Esophagus muscularis mucosa (tissue), 4 donors: ENCODE data around the gene NUMA1.

ENCODE experiments used
- EP300 ChIP-seq: sonication (generic); formaldehyde crosslinking; IDR thresholded peaks from one replicate; pipeline ENCODE4 v1.6.1; 2017; ENCODE audit warnings: antibody characterized with exemption
- POLR2A ChIP-seq: fragments of 450-650 bp; IDR thresholded peaks from one replicate; pipeline ENCODE4 v1.6.1; 2017; ENCODE audit warnings: antibody characterized with exemption, moderate library complexity, mild to moderate bottlenecking, low read depth
- POLR2AphosphoS5 ChIP-seq, 2 donors: sonication (generic); formaldehyde crosslinking; IDR thresholded peaks; one replicate each; pipeline ENCODE4 v1.6.1; 2017; ENCODE audit warnings: antibody characterized with exemption in 2 of 2
- TF ChIP-seq, protein P1 (sequence below), 3 experiments: fragments of 200-600 bp in 2 of 3; fragments of 450-650 bp in 1 of 3; sonication (generic) in 2 of 3; IDR thresholded peaks; one replicate each; pipeline ENCODE4 v1.5.1; 2017 to 2019; ENCODE audit warnings: antibody characterized with exemption in 3 of 3, mild to moderate bottlenecking in 2 of 3, moderate library complexity in 1 of 3

DNA sequence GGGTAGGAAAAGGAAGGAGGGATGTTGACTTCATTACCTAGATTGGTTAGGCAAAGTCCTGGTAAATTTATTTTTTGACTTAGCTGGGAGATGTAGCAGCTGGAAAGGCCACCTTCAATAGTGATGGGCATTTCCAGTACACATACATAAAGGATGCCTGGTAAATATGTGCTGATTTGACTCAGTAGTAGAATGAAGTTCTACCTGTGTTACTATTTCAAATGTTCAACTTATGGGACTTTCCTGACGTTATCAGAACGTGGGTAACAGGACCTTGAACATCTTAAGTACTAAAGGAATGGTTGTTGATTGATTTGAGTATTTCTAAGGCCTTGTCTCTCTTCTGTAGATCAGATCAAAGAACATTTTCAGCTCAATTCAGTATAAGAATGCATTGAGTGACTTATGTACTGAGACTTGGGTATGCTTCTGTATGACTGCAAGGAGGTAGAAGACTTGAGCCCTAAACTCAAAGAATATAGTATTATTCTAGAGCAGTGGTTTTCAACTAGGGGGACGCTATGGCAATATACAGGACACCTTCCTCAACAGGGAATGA is 124.4 kb downstream of the NUMA1 start:
- no peak for TF ChIP-seq POLR2AphosphoS5 (IDR thresholded peaks at IDR 0.05)
- TF ChIP-seq POLR2A = no peak
- no peak for TF ChIP-seq EP300
- TF ChIP-seq, protein P1, sequence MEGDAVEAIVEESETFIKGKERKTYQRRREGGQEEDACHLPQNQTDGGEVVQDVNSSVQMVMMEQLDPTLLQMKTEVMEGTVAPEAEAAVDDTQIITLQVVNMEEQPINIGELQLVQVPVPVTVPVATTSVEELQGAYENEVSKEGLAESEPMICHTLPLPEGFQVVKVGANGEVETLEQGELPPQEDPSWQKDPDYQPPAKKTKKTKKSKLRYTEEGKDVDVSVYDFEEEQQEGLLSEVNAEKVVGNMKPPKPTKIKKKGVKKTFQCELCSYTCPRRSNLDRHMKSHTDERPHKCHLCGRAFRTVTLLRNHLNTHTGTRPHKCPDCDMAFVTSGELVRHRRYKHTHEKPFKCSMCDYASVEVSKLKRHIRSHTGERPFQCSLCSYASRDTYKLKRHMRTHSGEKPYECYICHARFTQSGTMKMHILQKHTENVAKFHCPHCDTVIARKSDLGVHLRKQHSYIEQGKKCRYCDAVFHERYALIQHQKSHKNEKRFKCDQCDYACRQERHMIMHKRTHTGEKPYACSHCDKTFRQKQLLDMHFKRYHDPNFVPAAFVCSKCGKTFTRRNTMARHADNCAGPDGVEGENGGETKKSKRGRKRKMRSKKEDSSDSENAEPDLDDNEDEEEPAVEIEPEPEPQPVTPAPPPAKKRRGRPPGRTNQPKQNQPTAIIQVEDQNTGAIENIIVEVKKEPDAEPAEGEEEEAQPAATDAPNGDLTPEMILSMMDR (IDR thresholded peaks at IDR 0.05) = no peak
